Tracheal epithelial cell (primary cell): ENCODE results near the gene MLN. TPM values are rescaled to one million over a fixed set of nuclear protein-coding genes. Genes with fewer than 3 reads are reported as not detected.

ENCODE experiments used
- total RNA-seq: library from RNA; depleted of rRNA; stranded (reverse); fragments of >200 nt; gene quantifications from 2 replicates; pipeline ENCODE4 v1.2.1, GENCODE V29; 2014

Gene MLN, protein sequence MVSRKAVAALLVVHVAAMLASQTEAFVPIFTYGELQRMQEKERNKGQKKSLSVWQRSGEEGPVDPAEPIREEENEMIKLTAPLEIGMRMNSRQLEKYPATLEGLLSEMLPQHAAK
- total RNA-seq, result not detected in 2 replicates

GRCh38 chr6:33803571-33804053, at the start of gene MLN:
Gene MLN, minus strand, starts transcription at chr6:33804003. Its CDS starts 2,840 bp downstream, at chr6:33801163.

DNA sequence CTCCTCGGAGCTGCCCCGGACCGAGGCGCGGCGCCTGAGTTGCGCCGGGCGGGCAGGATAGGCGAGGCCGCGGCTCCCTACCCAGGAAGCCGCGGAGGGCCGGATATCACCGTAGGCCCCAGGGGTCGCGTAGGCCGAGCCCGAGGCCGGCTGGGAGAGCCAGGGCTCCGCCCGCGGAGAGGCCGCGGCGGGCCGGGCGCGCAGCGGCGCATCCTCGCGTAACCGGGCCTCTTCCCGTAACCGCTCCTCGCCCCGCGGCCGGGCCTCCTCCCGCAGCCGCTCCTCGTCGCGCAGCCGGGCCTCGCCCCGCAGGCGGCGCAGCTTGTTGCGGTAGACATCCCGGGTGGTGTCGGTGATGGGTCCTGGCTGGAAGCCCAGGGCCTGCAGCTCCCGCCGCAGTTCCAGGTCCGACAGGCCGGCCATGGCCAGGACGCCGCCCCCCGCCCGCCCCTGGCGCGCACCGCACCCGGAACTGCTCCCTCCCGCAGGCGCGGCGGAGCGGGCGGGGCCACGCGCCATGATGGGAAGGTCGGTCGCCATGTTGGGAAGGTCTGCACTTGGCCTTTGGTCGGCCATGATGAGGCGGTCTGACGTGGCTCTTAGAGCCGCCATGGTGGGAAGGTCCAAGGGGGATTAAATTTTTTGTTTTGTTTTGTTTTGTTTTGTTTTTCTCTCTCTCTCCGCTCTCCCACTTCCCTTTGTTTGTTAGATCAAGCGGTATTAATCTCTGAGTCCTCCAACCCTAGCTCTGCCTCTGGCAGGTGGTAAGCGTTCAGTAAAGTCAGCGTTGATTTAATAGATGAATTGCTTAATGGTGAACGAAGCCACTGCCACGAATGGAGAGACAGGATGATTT, 14.9 kb downstream of the MLN start, which contains the start of gene LEMD2:
Gene LEMD2 (minus strand): TSS at position 437 of the 856 bp plus-strand sequence. CDS start 14 bp downstream, at position 423.

DNA sequence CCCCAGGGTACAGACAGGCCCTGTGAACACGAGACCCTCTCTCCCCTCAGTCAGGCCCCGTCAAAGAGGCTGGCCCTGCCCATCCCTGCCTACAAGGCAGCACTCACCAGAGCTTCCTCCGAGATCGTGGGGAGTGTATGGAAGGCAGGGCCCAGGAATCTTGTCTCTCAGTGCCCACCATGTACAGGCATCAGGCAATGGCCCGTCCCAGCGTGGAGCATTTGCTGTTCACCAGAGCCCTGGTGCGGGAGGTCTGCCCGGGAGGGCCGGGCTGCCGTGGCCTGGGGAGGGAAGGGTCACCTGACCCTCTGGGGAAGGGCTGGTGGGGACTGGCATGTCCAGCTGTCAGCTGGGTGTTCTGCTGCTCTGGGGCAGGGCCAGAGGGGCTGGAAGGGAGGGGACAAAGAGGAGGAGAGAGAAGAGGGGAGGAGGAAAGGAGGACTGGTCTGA, 57.1 kb downstream of the MLN start, which contains the start of gene IP6K3:
Gene IP6K3 (minus strand): TSS at position 255 of the 450 bp plus-strand sequence. CDS start 11,429 bp downstream, outside the sequence.

Other genes with a start within 250 kb of the MLN start
- 22.2 and 49.4 TPM in 2 replicates for gene BAK1, start 223.7 kb downstream of the MLN start, total RNA-seq
- gene ITPR3, start 182.7 kb downstream of the MLN start, total RNA-seq, result 117 and 129 TPM in 2 replicates
- 22.2 and 40.3 TPM in 2 replicates for gene UQCC2, start 92.3 kb downstream of the MLN start, total RNA-seq
- gene IP6K3, start 57.1 kb downstream of the MLN start, total RNA-seq, result 0.24 TPM in 1 of 2 replicates, not detected in the other
- 75.9 and 88.9 TPM in 2 replicates for gene LEMD2, start 14.9 kb downstream of the MLN start, total RNA-seq